K562 (cell line): Measurements from ENCODE around the gene NEU1. TPM values are rescaled to one million over a fixed set of nuclear protein-coding genes. Genes with fewer than 3 reads are reported as not detected.
A peak's percentile ranks its signal among the peaks of the same experiment; 100 is the strongest.

ENCODE experiments used
- CBX3 ChIP-seq, 2 experiments: IDR thresholded peaks; 1 replicate in 1 of 2; 2 replicates in 1 of 2; pipeline ENCODE4 v1.6.1; 2012; ENCODE audit warnings: inconsistent platforms in 2 of 2, low read length in 2 of 2, borderline replicate concordance in 1 of 2, control low read depth in 1 of 2
- FOXA3 ChIP-seq, 2 experiments: fragments of 450-650 bp in 1 of 2; sonication (generic) in 1 of 2; formaldehyde crosslinking; IDR thresholded peaks in 1 of 2; conservative IDR thresholded peaks in 1 of 2; 2 replicates each; pipeline versions ENCODE4 v1.4.0 to v1.8.0; 2020 to 2022; ENCODE audit warnings: mild to moderate bottlenecking in 2 of 2, missing genetic modification reagents in 1 of 2
- GTF2F1 ChIP-seq: IDR thresholded peaks from 2 replicates; pipeline ENCODE4 v1.6.1; 2011; ENCODE audit warnings: low read depth, low read length, improper control_type of control experiment
- SETDB1 ChIP-seq: IDR thresholded peaks from one replicate; pipeline ENCODE4 v1.6.1; 2012; ENCODE audit warnings: low read length, control low read depth, inconsistent platforms
- TRIM24 ChIP-seq, 2 experiments: fragments of 450-650 bp; IDR thresholded peaks; 2 replicates each; pipeline ENCODE4 v1.6.1; 2016
- YY1 ChIP-seq, 3 experiments: IDR thresholded peaks; 2 replicates each; pipeline ENCODE4 v1.6.1; 2011; ENCODE audit warnings: low read length in 2 of 3, mild to moderate bottlenecking in 2 of 3, moderate library complexity in 2 of 3, borderline replicate concordance in 1 of 3, control low read depth in 1 of 3, low read depth in 1 of 3; ENCODE audit not compliant: insufficient read depth in 3 of 3, insufficient replicate concordance in 2 of 3, control insufficient read depth in 1 of 3, insufficient read length in 1 of 3; ENCODE audit errors: extremely low read depth in 1 of 3
- polyA plus RNA-seq, 8 experiments: library from polyadenylated mRNA; depleted of rRNA in 4 of 8; stranded (reverse) in 5 of 8; unstranded in 3 of 8; fragments of >200 nt; fragmentation: Nextera tagmentation in 2 of 8; fragmentation: Illumina TruSeq in 1 of 8; extraction: Ambion mirVana in 2 of 8; extraction: Trizol in 1 of 8; gene quantifications; 2 replicates each; pipeline versions ENCODE4 v1.2.1 to v1.2.3, GENCODE V29; 2011 to 2014; ENCODE audit warnings: inconsistent platforms in 1 of 8, missing spikeins in 1 of 8
- total RNA-seq, 7 experiments: library from RNA; depleted of rRNA in 6 of 7; stranded (reverse); fragments of >200 nt in 6 of 7; fragmentation: Illumina TruSeq in 2 of 7; extraction: Trizol in 2 of 7; gene quantifications; 2 replicates each; pipeline versions ENCODE4 v1.2.1 to v1.2.3, GENCODE V29; 2011 to 2021; ENCODE audit warnings: low replicate concordance in 1 of 7
- TF ChIP-seq, protein P1 (sequence below), 2 experiments: fragments of 450-650 bp in 1 of 2; sonication (generic) in 1 of 2; formaldehyde crosslinking in 1 of 2; IDR thresholded peaks; 2 replicates each; pipeline versions ENCODE4 v1.7.1 to v1.9.0; 2016 to 2022; ENCODE audit warnings: inconsistent platforms in 1 of 2, mild to moderate bottlenecking in 1 of 2, missing genetic modification reagents in 1 of 2
- TF ChIP-seq, protein P2 (sequence below), 2 experiments: IDR thresholded peaks in 1 of 2; conservative IDR thresholded peaks in 1 of 2; 2 replicates each; pipeline ENCODE4 v1.6.1; 2016; ENCODE audit warnings: low read depth in 2 of 2, mild to moderate bottlenecking in 1 of 2, missing compliant biosample characterization in 1 of 2, missing genetic modification characterization in 1 of 2, moderate library complexity in 1 of 2

The NEU1 gene
- total and polyA plus RNA-seq, 9 of the 15 experiments (the other 6 are each of a cell fraction or from before 2014, with no cell fraction given) = 14.8 to 67.8 (median 51.0) TPM

DNA sequence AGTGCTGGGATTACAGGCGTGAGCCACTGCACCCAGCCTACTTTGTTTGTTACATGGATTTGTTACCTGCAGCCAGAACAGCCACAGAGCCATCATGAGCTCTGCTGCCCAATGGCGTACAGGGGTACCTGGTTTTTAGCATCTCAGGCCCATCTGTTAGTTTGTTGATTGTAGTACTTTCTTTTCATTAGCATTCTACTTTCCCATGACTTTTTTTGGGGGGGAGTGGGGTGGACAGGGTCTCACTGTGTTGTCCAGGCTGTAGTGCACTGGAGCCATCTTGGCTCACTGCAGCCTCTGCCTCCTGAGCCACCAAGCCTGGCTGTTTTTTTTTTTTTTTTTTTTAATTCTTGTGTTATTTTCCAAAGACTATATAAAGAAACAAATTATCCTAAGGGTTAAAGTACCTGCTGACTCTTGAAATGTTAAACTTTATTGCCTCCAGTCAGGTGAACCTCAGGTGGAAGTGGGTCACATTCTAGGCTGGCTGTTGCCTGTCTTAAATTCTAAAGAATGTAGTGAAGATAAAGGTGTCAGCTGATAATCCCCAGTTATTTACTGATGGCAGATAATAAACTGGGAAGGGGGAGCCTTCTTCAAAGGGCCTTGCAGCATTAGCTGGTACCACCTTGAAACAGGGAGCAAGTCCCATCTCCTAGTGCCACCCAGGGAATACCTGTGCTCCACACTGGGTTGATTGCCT is 15.2 kb downstream of the NEU1 start (continued):
- TF ChIP-seq, protein P1, sequence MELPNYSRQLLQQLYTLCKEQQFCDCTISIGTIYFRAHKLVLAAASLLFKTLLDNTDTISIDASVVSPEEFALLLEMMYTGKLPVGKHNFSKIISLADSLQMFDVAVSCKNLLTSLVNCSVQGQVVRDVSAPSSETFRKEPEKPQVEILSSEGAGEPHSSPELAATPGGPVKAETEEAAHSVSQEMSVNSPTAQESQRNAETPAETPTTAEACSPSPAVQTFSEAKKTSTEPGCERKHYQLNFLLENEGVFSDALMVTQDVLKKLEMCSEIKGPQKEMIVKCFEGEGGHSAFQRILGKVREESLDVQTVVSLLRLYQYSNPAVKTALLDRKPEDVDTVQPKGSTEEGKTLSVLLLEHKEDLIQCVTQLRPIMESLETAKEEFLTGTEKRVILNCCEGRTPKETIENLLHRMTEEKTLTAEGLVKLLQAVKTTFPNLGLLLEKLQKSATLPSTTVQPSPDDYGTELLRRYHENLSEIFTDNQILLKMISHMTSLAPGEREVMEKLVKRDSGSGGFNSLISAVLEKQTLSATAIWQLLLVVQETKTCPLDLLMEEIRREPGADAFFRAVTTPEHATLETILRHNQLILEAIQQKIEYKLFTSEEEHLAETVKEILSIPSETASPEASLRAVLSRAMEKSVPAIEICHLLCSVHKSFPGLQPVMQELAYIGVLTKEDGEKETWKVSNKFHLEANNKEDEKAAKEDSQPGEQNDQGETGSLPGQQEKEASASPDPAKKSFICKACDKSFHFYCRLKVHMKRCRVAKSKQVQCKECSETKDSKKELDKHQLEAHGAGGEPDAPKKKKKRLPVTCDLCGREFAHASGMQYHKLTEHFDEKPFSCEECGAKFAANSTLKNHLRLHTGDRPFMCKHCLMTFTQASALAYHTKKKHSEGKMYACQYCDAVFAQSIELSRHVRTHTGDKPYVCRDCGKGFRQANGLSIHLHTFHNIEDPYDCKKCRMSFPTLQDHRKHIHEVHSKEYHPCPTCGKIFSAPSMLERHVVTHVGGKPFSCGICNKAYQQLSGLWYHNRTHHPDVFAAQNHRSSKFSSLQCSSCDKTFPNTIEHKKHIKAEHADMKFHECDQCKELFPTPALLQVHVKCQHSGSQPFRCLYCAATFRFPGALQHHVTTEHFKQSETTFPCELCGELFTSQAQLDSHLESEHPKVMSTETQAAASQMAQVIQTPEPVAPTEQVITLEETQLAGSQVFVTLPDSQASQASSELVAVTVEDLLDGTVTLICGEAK (IDR thresholded peaks at IDR 0.05) = peak; percentile 51; the same call in 1 of the 2 replicates
- TF ChIP-seq, protein P1 (CRISPR knock-in tag; IDR thresholded peaks at IDR 0.05) = no peak
- no peak for TF ChIP-seq GTF2F1
- no peak for TF ChIP-seq SETDB1
- TF ChIP-seq YY1 (IDR thresholded peaks at IDR 0.05; ENCODE audit: borderline replicate concordance in 1 of 3, control insufficient read depth in 1 of 3, extremely low read depth in 1 of 3, insufficient read depth in 3 of 3, insufficient read length in 1 of 3, insufficient replicate concordance in 2 of 3, low read depth in 1 of 3, low read length in 2 of 3) = peak in 2 of 3 experiments; percentile 22 to 69
- TF ChIP-seq, protein P2, sequence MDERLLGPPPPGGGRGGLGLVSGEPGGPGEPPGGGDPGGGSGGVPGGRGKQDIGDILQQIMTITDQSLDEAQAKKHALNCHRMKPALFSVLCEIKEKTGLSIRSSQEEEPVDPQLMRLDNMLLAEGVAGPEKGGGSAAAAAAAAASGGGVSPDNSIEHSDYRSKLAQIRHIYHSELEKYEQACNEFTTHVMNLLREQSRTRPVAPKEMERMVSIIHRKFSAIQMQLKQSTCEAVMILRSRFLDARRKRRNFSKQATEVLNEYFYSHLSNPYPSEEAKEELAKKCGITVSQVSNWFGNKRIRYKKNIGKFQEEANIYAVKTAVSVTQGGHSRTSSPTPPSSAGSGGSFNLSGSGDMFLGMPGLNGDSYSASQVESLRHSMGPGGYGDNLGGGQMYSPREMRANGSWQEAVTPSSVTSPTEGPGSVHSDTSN (CRISPR knock-in tag; IDR thresholded peaks at IDR 0.05; ENCODE audit: low read depth) = no peak
- TF ChIP-seq, protein P2 (tag; conservative IDR thresholded peaks at IDR 0.05; ENCODE audit: low read depth) = 0 out of 2 replicates have a peak, but pooled peaks have one; percentile 25
- TF ChIP-seq FOXA3 (CRISPR knock-in tag; conservative IDR thresholded peaks at IDR 0.05 in 1 of 2, IDR thresholded peaks at IDR 0.05 in 1 of 2) = peak in 1 of 2 experiments; percentile 80; a peak in 2 of 4 replicates
- TF ChIP-seq TRIM24 (IDR thresholded peaks at IDR 0.05) = no peak
- TF ChIP-seq CBX3 (IDR thresholded peaks at IDR 0.05; ENCODE audit: borderline replicate concordance in 1 of 2, low read length in 2 of 2) = no peak
